Tibial nerve (tissue), 4 donors: ENCODE measurements around the gene MAGI3. TPM values are rescaled to one million over a fixed set of nuclear protein-coding genes. Genes with fewer than 3 reads are reported as not detected.

Experiments used
- DNase-seq, 2 donors: peaks; one replicate each; pipeline ENCODE4 v3.0.0-alpha.2; 2019; ENCODE audit warnings: low spot score in 2 of 2
- H3K27ac ChIP-seq, 4 donors: fragments of 200-600 bp; sonication (generic) in 3 of 4; one replicate each; pipeline ENCODE4 v1.5.1; 2017 to 2019; ENCODE audit warnings: mild to moderate bottlenecking in 1 of 4
- H3K27me3 ChIP-seq, 2 donors: fragments of 200-600 bp; sonication (generic) in 1 of 2; one replicate each; pipeline versions ENCODE4 v1.5.1 to v1.6.0; 2017 to 2019
- H3K36me3 ChIP-seq, 3 donors: fragments of 200-600 bp; sonication (generic); one replicate each; pipeline ENCODE4 v1.5.1; 2018 to 2019
- H3K4me1 ChIP-seq, 4 donors: fragments of 200-600 bp; sonication (generic) in 3 of 4; one replicate each; pipeline ENCODE4 v1.5.1; 2017 to 2019
- H3K4me3 ChIP-seq, 4 donors: fragments of 200-600 bp; sonication (generic) in 3 of 4; one replicate each; pipeline ENCODE4 v1.5.1; 2017 to 2019; ENCODE audit warnings: mild to moderate bottlenecking in 1 of 4, moderate library complexity in 1 of 4
- H3K9me3 ChIP-seq, 4 donors: fragments of 200-600 bp; sonication (generic) in 3 of 4; one replicate each; pipeline ENCODE4 v1.5.1; 2017 to 2019
- CTCF ChIP-seq, 5 experiments: fragments of 200-600 bp in 3 of 5; fragments of 450-650 bp in 2 of 5; sonication (generic) in 3 of 5; IDR thresholded peaks; one replicate each; pipeline ENCODE4 v1.5.1; 2016 to 2019; ENCODE audit warnings: antibody characterized with exemption in 5 of 5, mild to moderate bottlenecking in 3 of 5, moderate library complexity in 2 of 5
- EP300 ChIP-seq, 2 donors: sonication (generic); formaldehyde crosslinking; IDR thresholded peaks; one replicate each; pipeline ENCODE4 v1.6.1; 2017; ENCODE audit warnings: antibody characterized with exemption in 2 of 2, mild to moderate bottlenecking in 1 of 2
- POLR2A ChIP-seq, 2 donors: fragments of 450-650 bp; IDR thresholded peaks; one replicate each; pipeline ENCODE4 v1.6.1; 2017; ENCODE audit warnings: antibody characterized with exemption in 2 of 2, mild to moderate bottlenecking in 2 of 2, moderate library complexity in 2 of 2
- WGBS, 2 donors: methylation state at CpG; one replicate each; pipeline ENCODE4 v1.1.5; 2018; 5-methylcytosine and 5-hydroxymethylcytosine counted together
- total RNA-seq, 4 donors: library from RNA; depleted of rRNA; stranded (reverse); fragments of >200 nt; gene quantifications; one replicate each; pipeline ENCODE4 v1.1.0, GENCODE V29; 2016

The MAGI3 gene
- total RNA-seq, 4 donors from 2014 or later, result 15.7 to 23.3 (median 19.4) TPM

GRCh38 chr1:113545210-113545609, 154.9 kb downstream of the MAGI3 start:
- Histone ChIP-seq H3K36me3 (peaks cover 0 to 2% (median 0%) of the 10 kb centered on the region in 3 donors), H3K9me3 (peaks cover 0 to 3% (median 0%) of the 10 kb centered on the region in 4 donors), H3K27ac (no peak overlapping the region), H3K4me3 (no peak overlapping the region), H3K4me1 (no peaks in the 10 kb centered on the region), H3K27me3 (no peaks in the 10 kb centered on the region)
- WGBS, 2 donors, result 72 to 76% methylated on average over 3 of the region's 3 CpGs
- TF ChIP-seq CTCF (IDR thresholded peaks at IDR 0.05), result no peak
- no peak for TF ChIP-seq POLR2A (IDR thresholded peaks at IDR 0.05)
- no peak for TF ChIP-seq EP300 (IDR thresholded peaks at IDR 0.05)
- DNase-seq, result no peak

- TF ChIP-seq CTCF (IDR thresholded peaks at IDR 0.05) (no peak), POLR2A (IDR thresholded peaks at IDR 0.05) (no peak), EP300 (IDR thresholded peaks at IDR 0.05) (no peak)
- no peak for DNase-seq
- peaks cover 0 to 3% (median 0%) of the 10 kb centered on the region in 4 donors for H3K9me3 ChIP-seq
- no peak overlapping the region for H3K4me3 ChIP-seq
- no peaks in the 10 kb centered on the region for H3K27me3 ChIP-seq
- H3K27ac ChIP-seq, result no peak overlapping the region
- H3K36me3 ChIP-seq, result peaks cover 0 to 5% (median 0%) of the 10 kb centered on the region in 3 donors
- 41 to 48% methylated on average over 2 of the region's 2 CpGs for WGBS, 2 donors
- no peaks in the 10 kb centered on the region for H3K4me1 ChIP-seq
These were observed 155.3 kb downstream of the MAGI3 start for GRCh38 chr1:113545626-113546025.

- TF ChIP-seq EP300 (IDR thresholded peaks at IDR 0.05) (no peak), POLR2A (IDR thresholded peaks at IDR 0.05) (no peak), CTCF (IDR thresholded peaks at IDR 0.05) (no peak)
- Histone ChIP-seq H3K4me1 (no peaks in the 10 kb centered on the region), H3K27ac (no peak overlapping the region), H3K9me3 (peaks cover 0 to 3% (median 1%) of the 10 kb centered on the region in 4 donors), H3K36me3 (peaks cover 0 to 5% (median 0%) of the 10 kb centered on the region in 3 donors), H3K27me3 (no peaks in the 10 kb centered on the region), H3K4me3 (no peak overlapping the region)
- 86 to 92% methylated on average over 1 of the region's 1 CpG for WGBS, 2 donors
- no peak for DNase-seq
These were observed 161.4 kb downstream of the MAGI3 start for GRCh38 chr1:113551728-113552127.

- WGBS, 2 donors, result 77 to 79% methylated on average over 1 of the region's 1 CpG
These were observed 161.9 kb downstream of the MAGI3 start for GRCh38 chr1:113552244-113552643.

GRCh38 chr1:113557187-113557586, 166.9 kb downstream of the MAGI3 start:
- H3K27ac ChIP-seq, result no peak overlapping the region
- H3K9me3 ChIP-seq, result peaks cover 0 to 34% (median 0%) of the 10 kb centered on the region in 4 donors
- peaks cover 0 to 11% (median 0%) of the 10 kb centered on the region in 3 donors for H3K36me3 ChIP-seq
- H3K27me3 ChIP-seq, result no peaks in the 10 kb centered on the region
- no peaks in the 10 kb centered on the region for H3K4me1 ChIP-seq
- no peak for DNase-seq
- no peak for TF ChIP-seq EP300 (IDR thresholded peaks at IDR 0.05)
- TF ChIP-seq CTCF (IDR thresholded peaks at IDR 0.05), result no peak
- no peak for TF ChIP-seq POLR2A (IDR thresholded peaks at IDR 0.05)
- no peak overlapping the region for H3K4me3 ChIP-seq
- 94 to 95% methylated on average over 2 of the region's 2 CpGs for WGBS, 2 donors

More at GRCh38 chr1:113552244-113552643, 161.9 kb downstream of the MAGI3 start:
- Histone ChIP-seq H3K4me3 (no peak overlapping the region), H3K27ac (no peak overlapping the region), H3K27me3 (no peaks in the 10 kb centered on the region), H3K9me3 (peaks cover 0 to 2% (median under 1%) of the 10 kb centered on the region in 4 donors), H3K4me1 (no peaks in the 10 kb centered on the region), H3K36me3 (peaks cover 0 to 8% (median 0%) of the 10 kb centered on the region in 3 donors)
- TF ChIP-seq CTCF (IDR thresholded peaks at IDR 0.05) (no peak), POLR2A (IDR thresholded peaks at IDR 0.05) (no peak), EP300 (IDR thresholded peaks at IDR 0.05) (no peak)
- no peak for DNase-seq
